H1 (cell line): ENCODE data around the gene PDE8A. TPM values are rescaled to one million over a fixed set of nuclear protein-coding genes. Genes with fewer than 3 reads are reported as not detected.

Experiments
- CBX8 ChIP-seq: fragments of 300-800, 300-1000 bp; sonication (generic); IDR thresholded peaks from 2 replicates; pipeline ENCODE4 v1.7.1; 2016; ENCODE audit warnings: low read depth, low read length, borderline replicate concordance
- NANOG ChIP-seq: IDR thresholded peaks from 2 replicates; pipeline ENCODE4 v1.6.1; 2011; ENCODE audit warnings: low read length, low read depth, mild to moderate bottlenecking, inconsistent platforms; ENCODE audit not compliant: insufficient read depth, poor library complexity, severe bottlenecking
- PHF8 ChIP-seq: fragments of 200-600 bp; sonication (generic); conservative IDR thresholded peaks from 2 replicates; pipeline ENCODE4 v1.7.1; 2012; ENCODE audit warnings: low read depth, mild to moderate bottlenecking, inconsistent platforms, low read length, moderate library complexity
- RBBP5 ChIP-seq: IDR thresholded peaks from 2 replicates; pipeline ENCODE4 v1.7.1; 2012; ENCODE audit warnings: low read depth, mild to moderate bottlenecking, inconsistent platforms, low read length, moderate library complexity, borderline replicate concordance
- RNF2 ChIP-seq: fragments of 200-900, 300-1000 bp; sonication (generic); IDR thresholded peaks from 2 replicates; pipeline ENCODE4 v1.7.1; 2016; ENCODE audit warnings: borderline replicate concordance, low read depth, mild to moderate bottlenecking, antibody characterized with exemption, low read length; ENCODE audit not compliant: poor library complexity, severe bottlenecking; ENCODE audit errors: missing control alignments
- SIX5 ChIP-seq: IDR thresholded peaks from 2 replicates; pipeline ENCODE4 v1.6.1; 2011; ENCODE audit warnings: mild to moderate bottlenecking, low read depth, low read length
- ZNF274 ChIP-seq: IDR thresholded peaks from 2 replicates; pipeline ENCODE4 v1.7.0; 2012; ENCODE audit warnings: low read length, borderline replicate concordance; ENCODE audit errors: extremely low read depth
- polyA plus RNA-seq, 7 experiments: library from polyadenylated mRNA; depleted of rRNA in 3 of 7; stranded (reverse) in 5 of 7; unstranded in 2 of 7; fragments of >200 nt in 5 of 7; fragments of 200-250 nt in 2 of 7; gene quantifications; 1 replicate in 5 of 7; 2 replicates in 1 of 7; 4 replicates in 1 of 7; pipeline versions ENCODE4 v1.2.1 to v1.2.3, GENCODE V29; 2011 to 2013; ENCODE audit warnings: missing spikeins in 2 of 7, mixed read lengths in 2 of 7
- total RNA-seq: library from RNA; stranded (reverse); fragmentation: NEBNext Ultra II Directional; extraction: Animal tissue kit (Norgen Biotek cat#: 25700); gene quantifications from 2 replicates; pipeline ENCODE4 v1.2.1, GENCODE V29; 2021
- TF ChIP-seq, protein P1 (sequence below): fragments of 300-600 bp; sonication (generic); IDR thresholded peaks from 2 replicates; pipeline ENCODE4 v1.7.1; 2012; ENCODE audit warnings: low read length, moderate library complexity, mild to moderate bottlenecking, inconsistent platforms; ENCODE audit not compliant: insufficient replicate concordance
- TF ChIP-seq, protein P2 (sequence below): IDR thresholded peaks from 2 replicates; pipeline ENCODE4 v1.6.1; 2012; ENCODE audit warnings: low read length, inconsistent platforms

The PDE8A gene
- total and polyA plus RNA-seq, 2 of the 8 experiments (the other 6 are each of a cell fraction or from before 2014, with no cell fraction given): 6.9 to 7.8 TPM

- TF ChIP-seq, protein P1, sequence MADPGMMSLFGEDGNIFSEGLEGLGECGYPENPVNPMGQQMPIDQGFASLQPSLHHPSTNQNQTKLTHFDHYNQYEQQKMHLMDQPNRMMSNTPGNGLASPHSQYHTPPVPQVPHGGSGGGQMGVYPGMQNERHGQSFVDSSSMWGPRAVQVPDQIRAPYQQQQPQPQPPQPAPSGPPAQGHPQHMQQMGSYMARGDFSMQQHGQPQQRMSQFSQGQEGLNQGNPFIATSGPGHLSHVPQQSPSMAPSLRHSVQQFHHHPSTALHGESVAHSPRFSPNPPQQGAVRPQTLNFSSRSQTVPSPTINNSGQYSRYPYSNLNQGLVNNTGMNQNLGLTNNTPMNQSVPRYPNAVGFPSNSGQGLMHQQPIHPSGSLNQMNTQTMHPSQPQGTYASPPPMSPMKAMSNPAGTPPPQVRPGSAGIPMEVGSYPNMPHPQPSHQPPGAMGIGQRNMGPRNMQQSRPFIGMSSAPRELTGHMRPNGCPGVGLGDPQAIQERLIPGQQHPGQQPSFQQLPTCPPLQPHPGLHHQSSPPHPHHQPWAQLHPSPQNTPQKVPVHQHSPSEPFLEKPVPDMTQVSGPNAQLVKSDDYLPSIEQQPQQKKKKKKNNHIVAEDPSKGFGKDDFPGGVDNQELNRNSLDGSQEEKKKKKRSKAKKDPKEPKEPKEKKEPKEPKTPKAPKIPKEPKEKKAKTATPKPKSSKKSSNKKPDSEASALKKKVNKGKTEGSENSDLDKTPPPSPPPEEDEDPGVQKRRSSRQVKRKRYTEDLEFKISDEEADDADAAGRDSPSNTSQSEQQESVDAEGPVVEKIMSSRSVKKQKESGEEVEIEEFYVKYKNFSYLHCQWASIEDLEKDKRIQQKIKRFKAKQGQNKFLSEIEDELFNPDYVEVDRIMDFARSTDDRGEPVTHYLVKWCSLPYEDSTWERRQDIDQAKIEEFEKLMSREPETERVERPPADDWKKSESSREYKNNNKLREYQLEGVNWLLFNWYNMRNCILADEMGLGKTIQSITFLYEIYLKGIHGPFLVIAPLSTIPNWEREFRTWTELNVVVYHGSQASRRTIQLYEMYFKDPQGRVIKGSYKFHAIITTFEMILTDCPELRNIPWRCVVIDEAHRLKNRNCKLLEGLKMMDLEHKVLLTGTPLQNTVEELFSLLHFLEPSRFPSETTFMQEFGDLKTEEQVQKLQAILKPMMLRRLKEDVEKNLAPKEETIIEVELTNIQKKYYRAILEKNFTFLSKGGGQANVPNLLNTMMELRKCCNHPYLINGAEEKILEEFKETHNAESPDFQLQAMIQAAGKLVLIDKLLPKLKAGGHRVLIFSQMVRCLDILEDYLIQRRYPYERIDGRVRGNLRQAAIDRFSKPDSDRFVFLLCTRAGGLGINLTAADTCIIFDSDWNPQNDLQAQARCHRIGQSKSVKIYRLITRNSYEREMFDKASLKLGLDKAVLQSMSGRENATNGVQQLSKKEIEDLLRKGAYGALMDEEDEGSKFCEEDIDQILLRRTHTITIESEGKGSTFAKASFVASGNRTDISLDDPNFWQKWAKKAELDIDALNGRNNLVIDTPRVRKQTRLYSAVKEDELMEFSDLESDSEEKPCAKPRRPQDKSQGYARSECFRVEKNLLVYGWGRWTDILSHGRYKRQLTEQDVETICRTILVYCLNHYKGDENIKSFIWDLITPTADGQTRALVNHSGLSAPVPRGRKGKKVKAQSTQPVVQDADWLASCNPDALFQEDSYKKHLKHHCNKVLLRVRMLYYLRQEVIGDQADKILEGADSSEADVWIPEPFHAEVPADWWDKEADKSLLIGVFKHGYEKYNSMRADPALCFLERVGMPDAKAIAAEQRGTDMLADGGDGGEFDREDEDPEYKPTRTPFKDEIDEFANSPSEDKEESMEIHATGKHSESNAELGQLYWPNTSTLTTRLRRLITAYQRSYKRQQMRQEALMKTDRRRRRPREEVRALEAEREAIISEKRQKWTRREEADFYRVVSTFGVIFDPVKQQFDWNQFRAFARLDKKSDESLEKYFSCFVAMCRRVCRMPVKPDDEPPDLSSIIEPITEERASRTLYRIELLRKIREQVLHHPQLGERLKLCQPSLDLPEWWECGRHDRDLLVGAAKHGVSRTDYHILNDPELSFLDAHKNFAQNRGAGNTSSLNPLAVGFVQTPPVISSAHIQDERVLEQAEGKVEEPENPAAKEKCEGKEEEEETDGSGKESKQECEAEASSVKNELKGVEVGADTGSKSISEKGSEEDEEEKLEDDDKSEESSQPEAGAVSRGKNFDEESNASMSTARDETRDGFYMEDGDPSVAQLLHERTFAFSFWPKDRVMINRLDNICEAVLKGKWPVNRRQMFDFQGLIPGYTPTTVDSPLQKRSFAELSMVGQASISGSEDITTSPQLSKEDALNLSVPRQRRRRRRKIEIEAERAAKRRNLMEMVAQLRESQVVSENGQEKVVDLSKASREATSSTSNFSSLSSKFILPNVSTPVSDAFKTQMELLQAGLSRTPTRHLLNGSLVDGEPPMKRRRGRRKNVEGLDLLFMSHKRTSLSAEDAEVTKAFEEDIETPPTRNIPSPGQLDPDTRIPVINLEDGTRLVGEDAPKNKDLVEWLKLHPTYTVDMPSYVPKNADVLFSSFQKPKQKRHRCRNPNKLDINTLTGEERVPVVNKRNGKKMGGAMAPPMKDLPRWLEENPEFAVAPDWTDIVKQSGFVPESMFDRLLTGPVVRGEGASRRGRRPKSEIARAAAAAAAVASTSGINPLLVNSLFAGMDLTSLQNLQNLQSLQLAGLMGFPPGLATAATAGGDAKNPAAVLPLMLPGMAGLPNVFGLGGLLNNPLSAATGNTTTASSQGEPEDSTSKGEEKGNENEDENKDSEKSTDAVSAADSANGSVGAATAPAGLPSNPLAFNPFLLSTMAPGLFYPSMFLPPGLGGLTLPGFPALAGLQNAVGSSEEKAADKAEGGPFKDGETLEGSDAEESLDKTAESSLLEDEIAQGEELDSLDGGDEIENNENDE: no peak
- TF ChIP-seq RBBP5: no peak
- no peak for TF ChIP-seq RNF2
- TF ChIP-seq SIX5: no peak
- TF ChIP-seq PHF8: no peak
- no peak for TF ChIP-seq CBX8
- TF ChIP-seq, protein P2, sequence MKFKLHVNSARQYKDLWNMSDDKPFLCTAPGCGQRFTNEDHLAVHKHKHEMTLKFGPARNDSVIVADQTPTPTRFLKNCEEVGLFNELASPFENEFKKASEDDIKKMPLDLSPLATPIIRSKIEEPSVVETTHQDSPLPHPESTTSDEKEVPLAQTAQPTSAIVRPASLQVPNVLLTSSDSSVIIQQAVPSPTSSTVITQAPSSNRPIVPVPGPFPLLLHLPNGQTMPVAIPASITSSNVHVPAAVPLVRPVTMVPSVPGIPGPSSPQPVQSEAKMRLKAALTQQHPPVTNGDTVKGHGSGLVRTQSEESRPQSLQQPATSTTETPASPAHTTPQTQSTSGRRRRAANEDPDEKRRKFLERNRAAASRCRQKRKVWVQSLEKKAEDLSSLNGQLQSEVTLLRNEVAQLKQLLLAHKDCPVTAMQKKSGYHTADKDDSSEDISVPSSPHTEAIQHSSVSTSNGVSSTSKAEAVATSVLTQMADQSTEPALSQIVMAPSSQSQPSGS: no peak
- no peak for TF ChIP-seq ZNF274
- no peak for TF ChIP-seq NANOG
These were observed 14.3 kb upstream of the PDE8A start (continued) for GRCh38 chr15:84967380-84967779.
